KMS-11 (cell line): Measurements from ENCODE around the gene RNF41.

Source experiments
- H2AFZ ChIP-seq: fragments of 200-600 bp; sonication (generic); 2 replicates; pipeline ENCODE4 v1.6.1; 2016; ENCODE audit warnings: antibody characterized with exemption, mixed run types, low read depth
- H3K27ac ChIP-seq: fragments of 200-600 bp; sonication (generic); 2 replicates; pipeline ENCODE4 v1.6.1; 2016; ENCODE audit warnings: mild to moderate bottlenecking, mixed run types
- H3K27me3 ChIP-seq: fragments of 200-600 bp; sonication (generic); 2 replicates; pipeline ENCODE4 v1.6.1; 2017; ENCODE audit warnings: mild to moderate bottlenecking, low read depth, mixed run types, moderate library complexity; ENCODE audit not compliant: insufficient read depth
- H3K36me3 ChIP-seq: fragments of 200-600 bp; sonication (generic); 2 replicates; pipeline ENCODE4 v1.6.1; 2017; ENCODE audit warnings: mild to moderate bottlenecking, mixed run types; ENCODE audit not compliant: insufficient read depth
- H3K4me1 ChIP-seq: fragments of 200-600 bp; sonication (generic); 2 replicates; pipeline ENCODE4 v1.6.1; 2016; ENCODE audit warnings: mild to moderate bottlenecking, low read depth, mixed run types; ENCODE audit not compliant: poor library complexity, severe bottlenecking
- H3K4me2 ChIP-seq: fragments of 200-600 bp; sonication (generic); 2 replicates; pipeline ENCODE4 v1.7.0; 2016; ENCODE audit warnings: mild to moderate bottlenecking, mixed run types
- H3K4me3 ChIP-seq: fragments of 200-600 bp; sonication (generic); IDR thresholded peaks from 2 replicates; pipeline ENCODE4 v1.6.1; 2017; ENCODE audit warnings: low read depth, low read length, mixed read lengths; ENCODE audit not compliant: insufficient read depth
- H3K79me2 ChIP-seq: fragments of 200-600 bp; sonication (generic); 2 replicates; pipeline ENCODE4 v1.6.1; 2016; ENCODE audit warnings: low read depth, mixed run types; ENCODE audit not compliant: insufficient read depth
- H3K9ac ChIP-seq: fragments of 200-600 bp; sonication (generic); 2 replicates; pipeline ENCODE4 v1.6.1; 2016; ENCODE audit warnings: mild to moderate bottlenecking, mixed run types
- H4K20me1 ChIP-seq: fragments of 200-600 bp; sonication (generic); 2 replicates; pipeline ENCODE4 v1.6.1; 2016; ENCODE audit warnings: mild to moderate bottlenecking, mixed run types; ENCODE audit not compliant: insufficient read depth
- TF ChIP-seq, protein P1 (sequence below): fragments of 200-600 bp; sonication (generic); conservative IDR thresholded peaks from 2 replicates; pipeline ENCODE4 v1.6.1; 2017; ENCODE audit warnings: low read depth, mild to moderate bottlenecking, antibody characterized with exemption, low read length, moderate library complexity, mixed read lengths

The RNF41 gene

DNA sequence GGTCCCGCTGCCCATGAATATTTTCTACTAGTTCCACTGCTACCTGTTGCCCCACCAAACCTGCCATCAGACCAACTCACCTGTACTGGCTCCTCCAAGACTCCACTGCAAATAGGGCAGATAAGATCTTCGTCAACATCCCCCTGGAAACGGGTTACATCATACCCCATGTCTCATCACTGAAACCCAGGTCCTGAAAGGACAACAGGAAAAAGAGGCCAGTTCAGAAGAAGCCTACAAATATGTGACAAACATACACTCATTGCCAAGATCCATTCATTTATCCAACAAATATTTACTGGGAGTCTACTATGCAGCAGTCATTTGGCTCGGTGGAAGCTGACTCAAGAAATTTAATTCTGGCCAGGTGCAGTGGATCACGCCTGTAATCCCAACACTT, 7.8 kb downstream of the RNF41 start:
- TF ChIP-seq, protein P1, sequence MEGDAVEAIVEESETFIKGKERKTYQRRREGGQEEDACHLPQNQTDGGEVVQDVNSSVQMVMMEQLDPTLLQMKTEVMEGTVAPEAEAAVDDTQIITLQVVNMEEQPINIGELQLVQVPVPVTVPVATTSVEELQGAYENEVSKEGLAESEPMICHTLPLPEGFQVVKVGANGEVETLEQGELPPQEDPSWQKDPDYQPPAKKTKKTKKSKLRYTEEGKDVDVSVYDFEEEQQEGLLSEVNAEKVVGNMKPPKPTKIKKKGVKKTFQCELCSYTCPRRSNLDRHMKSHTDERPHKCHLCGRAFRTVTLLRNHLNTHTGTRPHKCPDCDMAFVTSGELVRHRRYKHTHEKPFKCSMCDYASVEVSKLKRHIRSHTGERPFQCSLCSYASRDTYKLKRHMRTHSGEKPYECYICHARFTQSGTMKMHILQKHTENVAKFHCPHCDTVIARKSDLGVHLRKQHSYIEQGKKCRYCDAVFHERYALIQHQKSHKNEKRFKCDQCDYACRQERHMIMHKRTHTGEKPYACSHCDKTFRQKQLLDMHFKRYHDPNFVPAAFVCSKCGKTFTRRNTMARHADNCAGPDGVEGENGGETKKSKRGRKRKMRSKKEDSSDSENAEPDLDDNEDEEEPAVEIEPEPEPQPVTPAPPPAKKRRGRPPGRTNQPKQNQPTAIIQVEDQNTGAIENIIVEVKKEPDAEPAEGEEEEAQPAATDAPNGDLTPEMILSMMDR, result no peak
- Histone ChIP-seq H3K27me3 (no peaks in the 10 kb centered on the region), H3K27ac (no peak overlapping the region), H2AFZ (no peak overlapping the region), H3K9ac (no peak overlapping the region), H3K4me3 (no peak overlapping the region), H3K4me2 (no peak overlapping the region), H3K79me2 (no peaks in the 10 kb centered on the region), H4K20me1 (no peaks in the 10 kb centered on the region), H3K4me1 (no peaks in the 10 kb centered on the region), H3K36me3 (no peaks in the 10 kb centered on the region; the same call in 1 of the 2 replicates)

DNA sequence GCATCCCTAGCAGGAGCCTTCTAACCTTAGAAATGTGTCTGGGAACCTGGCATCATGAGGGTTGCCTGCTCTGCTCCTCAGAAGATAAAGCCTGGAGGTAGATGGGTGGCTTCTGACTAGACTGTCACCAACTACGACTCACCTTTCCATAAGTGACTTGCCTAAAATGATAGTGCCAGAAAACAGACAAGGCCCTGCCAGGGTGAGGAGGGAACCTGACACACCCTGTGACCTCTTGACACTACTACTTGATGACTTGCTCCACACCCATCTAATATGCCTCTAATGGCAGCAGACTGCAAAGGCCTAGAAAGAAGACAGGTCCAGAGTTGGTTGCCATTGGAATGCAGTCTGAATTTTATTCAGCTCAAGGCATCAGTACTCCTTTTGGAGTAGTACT, 9.4 kb downstream of the RNF41 start:
- TF ChIP-seq, protein P1, result no peak
- no peaks in the 10 kb centered on the region for H3K79me2 ChIP-seq
- H4K20me1 ChIP-seq, result no peaks in the 10 kb centered on the region
- no peak overlapping the region for H3K4me3 ChIP-seq
- H3K27ac ChIP-seq, result no peak overlapping the region
- no peaks in the 10 kb centered on the region; the same call in 1 of the 2 replicates for H3K36me3 ChIP-seq
- no peaks in the 10 kb centered on the region for H3K4me1 ChIP-seq
- no peaks in the 10 kb centered on the region for H3K27me3 ChIP-seq
- H3K4me2 ChIP-seq, result no peak overlapping the region
- no peak overlapping the region for H2AFZ ChIP-seq
- H3K9ac ChIP-seq, result no peak overlapping the region

DNA sequence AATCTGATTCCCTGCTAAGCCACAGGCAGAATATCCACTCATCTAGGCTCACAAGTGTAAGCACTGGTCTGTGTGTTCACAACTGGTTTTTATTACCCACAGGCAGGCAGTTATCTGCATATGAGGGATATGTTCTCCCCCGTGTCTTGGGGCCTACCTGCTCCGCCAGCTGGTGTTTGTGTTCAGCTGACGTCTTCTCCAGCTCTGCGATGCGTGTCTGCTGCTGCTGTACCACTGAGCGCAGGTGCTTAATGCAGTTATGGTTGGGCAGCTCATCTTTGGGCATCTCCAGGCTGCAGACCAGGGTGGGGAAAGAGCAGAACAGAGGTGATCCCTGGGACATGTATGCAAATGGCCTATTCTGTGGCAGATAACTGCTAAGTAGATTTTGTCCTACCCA, 13.7 kb downstream of the RNF41 start:
- TF ChIP-seq, protein P1, result no peak
- Histone ChIP-seq H3K9ac (no peak overlapping the region), H2AFZ (no peak overlapping the region), H3K4me1 (no peaks in the 10 kb centered on the region), H3K27ac (no peak overlapping the region), H3K36me3 (no peaks in the 10 kb centered on the region; the same call in 1 of the 2 replicates), H3K79me2 (no peaks in the 10 kb centered on the region), H3K4me3 (no peak overlapping the region), H4K20me1 (no peaks in the 10 kb centered on the region), H3K4me2 (no peak overlapping the region), H3K27me3 (no peaks in the 10 kb centered on the region)

DNA sequence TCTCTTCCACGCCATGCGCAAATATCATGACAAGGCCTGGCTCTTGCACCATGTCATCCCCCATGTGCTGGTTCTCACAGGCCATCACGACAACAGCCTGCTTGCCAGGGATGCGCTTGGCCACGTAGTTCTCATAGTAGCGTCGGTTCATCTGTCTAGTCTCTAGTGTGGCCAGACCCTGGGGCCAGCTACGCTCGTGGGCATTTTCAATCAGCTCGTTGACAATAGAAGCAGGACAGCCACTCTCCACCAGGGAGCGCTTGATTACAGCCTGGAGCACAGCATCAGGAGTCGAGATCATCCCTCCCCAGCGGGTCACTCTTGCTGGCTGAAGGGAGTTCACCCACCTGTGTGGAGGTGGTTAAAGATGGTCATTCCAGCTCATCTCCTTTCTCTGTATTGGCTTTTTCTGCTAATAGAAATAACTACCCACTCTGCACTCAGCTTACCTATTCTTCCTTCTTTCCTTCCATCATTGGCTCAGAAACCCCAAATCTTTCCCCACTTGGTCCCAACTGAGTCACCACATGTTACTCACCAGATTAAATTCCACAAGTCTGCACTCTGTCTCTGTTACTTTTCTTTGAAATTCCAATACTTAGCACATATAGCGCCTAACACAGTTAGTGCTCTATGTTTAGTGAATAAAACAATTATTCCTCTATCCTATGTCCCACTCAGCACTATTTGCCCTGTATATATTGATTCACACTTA, 15.1 kb downstream of the RNF41 start:
- Histone ChIP-seq H3K4me2 (no peak overlapping the region), H3K4me1 (peaks cover under 1% of the 10 kb centered on the region), H3K27me3 (no peaks in the 10 kb centered on the region), H3K4me3 (no peak overlapping the region), H3K27ac (no peak overlapping the region), H3K36me3 (no peaks in the 10 kb centered on the region; the same call in 1 of the 2 replicates), H3K9ac (no peak overlapping the region), H4K20me1 (no peaks in the 10 kb centered on the region), H2AFZ (no peak overlapping the region), H3K79me2 (no peaks in the 10 kb centered on the region)
- TF ChIP-seq, protein P1, result peak; percentile 75
